SU-DHL-6 (cell line): ENCODE data around the gene CHRNA4.

Source experiments
- EZH2phosphoT487 ChIP-seq: fragments of 200-600 bp; sonication (generic), shearing (Covaris generic); conservative IDR thresholded peaks from 2 replicates; pipeline ENCODE4 v1.6.1; 2018; ENCODE audit warnings: mild to moderate bottlenecking, antibody characterized with exemption, low read length, moderate library complexity, mixed read lengths
- TF ChIP-seq, protein P1 (sequence below): fragments of 200-600 bp; sonication (generic); IDR thresholded peaks from one replicate; pipeline ENCODE4 v1.5.1; 2017; ENCODE audit warnings: antibody characterized with exemption, mild to moderate bottlenecking, low read length, moderate library complexity; ENCODE audit not compliant: insufficient read depth, poor library complexity, severe bottlenecking

DNA sequence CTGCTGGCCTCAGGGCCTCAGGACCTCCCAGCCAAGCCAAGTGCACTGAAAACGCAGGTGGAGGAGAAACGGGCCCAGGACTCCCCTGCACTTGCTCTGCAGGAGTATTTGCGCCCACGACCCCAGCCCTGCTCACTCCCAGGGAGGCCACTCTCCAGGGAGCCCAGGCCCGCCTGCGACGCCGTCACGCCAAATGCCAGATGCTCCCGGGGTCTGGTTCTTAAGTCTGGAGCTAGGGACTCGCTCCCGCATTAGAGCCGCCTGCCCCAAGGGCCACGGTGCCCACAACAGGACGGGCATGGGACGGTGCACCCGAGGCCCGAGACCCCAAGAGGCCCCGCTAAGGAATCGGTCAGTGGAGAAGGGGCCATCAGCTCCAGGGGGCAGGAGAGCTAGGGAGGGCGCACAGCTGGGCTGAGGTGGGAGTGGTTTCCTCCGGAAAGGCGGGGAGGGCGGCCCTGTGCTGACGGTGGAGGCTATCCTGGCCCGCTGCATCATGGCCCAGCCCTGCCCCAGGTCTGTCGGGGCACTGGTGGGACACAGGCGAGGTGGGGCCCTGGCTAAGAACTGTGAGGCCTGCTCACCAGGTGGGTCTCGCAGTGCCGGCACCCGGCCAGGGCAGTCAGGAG lies 44.1 kb upstream of the CHRNA4 start:
- TF ChIP-seq, protein P1, sequence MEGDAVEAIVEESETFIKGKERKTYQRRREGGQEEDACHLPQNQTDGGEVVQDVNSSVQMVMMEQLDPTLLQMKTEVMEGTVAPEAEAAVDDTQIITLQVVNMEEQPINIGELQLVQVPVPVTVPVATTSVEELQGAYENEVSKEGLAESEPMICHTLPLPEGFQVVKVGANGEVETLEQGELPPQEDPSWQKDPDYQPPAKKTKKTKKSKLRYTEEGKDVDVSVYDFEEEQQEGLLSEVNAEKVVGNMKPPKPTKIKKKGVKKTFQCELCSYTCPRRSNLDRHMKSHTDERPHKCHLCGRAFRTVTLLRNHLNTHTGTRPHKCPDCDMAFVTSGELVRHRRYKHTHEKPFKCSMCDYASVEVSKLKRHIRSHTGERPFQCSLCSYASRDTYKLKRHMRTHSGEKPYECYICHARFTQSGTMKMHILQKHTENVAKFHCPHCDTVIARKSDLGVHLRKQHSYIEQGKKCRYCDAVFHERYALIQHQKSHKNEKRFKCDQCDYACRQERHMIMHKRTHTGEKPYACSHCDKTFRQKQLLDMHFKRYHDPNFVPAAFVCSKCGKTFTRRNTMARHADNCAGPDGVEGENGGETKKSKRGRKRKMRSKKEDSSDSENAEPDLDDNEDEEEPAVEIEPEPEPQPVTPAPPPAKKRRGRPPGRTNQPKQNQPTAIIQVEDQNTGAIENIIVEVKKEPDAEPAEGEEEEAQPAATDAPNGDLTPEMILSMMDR = no peak
- TF ChIP-seq EZH2phosphoT487 = no peak
